Renal cortex interstitium (tissue), 11 donors: ENCODE data around the gene OR8B8. TPM values are rescaled to one million over a fixed set of nuclear protein-coding genes. Genes with fewer than 3 reads are reported as not detected.
"Not testable (repeated sequence)": the region's sequence is repeated elsewhere in the genome, so short reads cannot be mapped to it uniquely, and the experiment has no call there.

Experiments
- DNase-seq, 11 donors: peaks; one replicate each; pipeline ENCODE4 v3.0.0-alpha.2; 2013; ENCODE audit warnings: low read depth in 9 of 11, low spot score in 4 of 11; ENCODE audit errors: extremely low read depth in 1 of 11
- polyA plus RNA-seq, 3 donors: library from polyadenylated mRNA; unstranded; fragments of 120-200 nt; gene quantifications; one replicate each; pipeline ENCODE4 v1.2.1, GENCODE V29; 2013; ENCODE audit not compliant: insufficient read length in 3 of 3

Gene OR8B8
- polyA plus RNA-seq, 3 donors: 0.03 TPM; not detected in 2

GRCh38 chr11:124454552-124454951 lies 9.1 kb upstream of the OR8B8 start:
- DNase-seq: no peak

DNA sequence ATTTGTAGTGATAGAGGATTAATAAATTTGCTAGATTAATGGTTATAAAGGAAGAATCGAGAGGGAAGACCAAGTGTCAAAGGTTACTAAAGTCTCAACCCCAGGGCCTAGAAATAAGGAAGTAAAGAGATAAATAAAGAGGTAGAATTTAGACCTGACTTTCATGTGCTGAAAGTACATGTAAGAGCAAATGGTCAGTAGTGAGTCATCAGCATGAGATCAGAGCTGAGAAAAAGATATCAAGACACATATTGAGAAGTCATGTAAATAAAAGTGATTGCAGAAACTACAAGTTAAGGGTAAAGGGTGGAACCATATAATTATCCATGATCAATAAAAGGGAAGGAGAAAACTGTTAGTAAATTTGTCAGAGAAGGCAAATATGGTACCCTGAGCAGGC lies 1.4 kb upstream of the OR8B8 start:
- no peak for DNase-seq

DNA sequence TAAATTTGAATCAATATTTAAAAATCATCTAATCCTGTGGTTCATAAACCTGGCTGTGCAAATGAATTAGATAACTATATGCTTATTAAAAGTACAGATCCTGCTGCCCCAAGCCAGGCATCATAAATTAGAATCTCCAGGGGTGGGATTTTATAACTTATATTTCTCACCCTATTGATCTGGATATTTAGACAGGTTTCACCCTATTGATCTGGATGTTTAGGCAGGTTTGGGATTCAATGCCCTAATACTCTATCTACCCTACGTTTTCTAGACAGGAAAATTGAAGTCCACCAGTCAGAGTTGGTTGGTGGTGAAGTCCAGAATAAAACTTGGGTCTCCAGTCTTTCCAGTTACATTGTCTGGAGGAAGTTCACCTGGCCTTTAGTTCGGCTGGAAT lies 2.6 kb downstream of the OR8B8 start:
- DNase-seq: no peak

- no peak for DNase-seq
Observed at GRCh38 chr11:124442442-124442841, 3.1 kb downstream of the OR8B8 start.

GRCh38 chr11:124441519-124441918 lies 4.0 kb downstream of the OR8B8 start:
- no peak for DNase-seq

- no peak for DNase-seq
Observed at GRCh38 chr11:124441081-124441480, 4.4 kb downstream of the OR8B8 start.

GRCh38 chr11:124440608-124441007 lies 4.9 kb downstream of the OR8B8 start:
- DNase-seq: no peak

DNA sequence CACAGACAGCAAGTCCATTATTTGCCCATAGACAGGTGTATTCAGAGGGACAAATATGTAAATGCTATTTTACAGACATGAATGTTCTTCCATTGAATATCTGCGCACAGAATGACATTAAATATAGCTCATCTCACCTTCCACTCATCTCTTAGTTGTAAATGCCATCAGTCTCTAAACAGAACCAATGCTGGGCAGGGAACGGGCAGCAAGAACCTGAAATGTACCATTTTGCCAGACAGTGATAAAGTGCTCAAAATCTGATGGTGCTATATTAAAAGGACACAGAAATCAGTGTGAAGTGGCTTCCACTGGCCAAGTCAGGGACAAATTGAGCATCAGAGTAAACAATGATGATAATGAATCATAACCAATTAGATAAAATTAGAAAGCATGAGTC lies 10.8 kb downstream of the OR8B8 start:
- no peak for DNase-seq

GRCh38 chr11:124429599-124429998 lies 15.9 kb downstream of the OR8B8 start:
- DNase-seq: no peak

GRCh38 chr11:124424384-124424921 lies 21.0 kb downstream of the OR8B8 start, which contains the start of gene OR8B4:
TSS of gene OR8B4 (minus strand) at chr11:124424871. CDS start at chr11:124424871, 0 bp downstream.
- no peak for DNase-seq

- DNase-seq: no peak
Observed at GRCh38 chr11:124421043-124421442, 24.5 kb downstream of the OR8B8 start.

- DNase-seq: peak in 8 of 11 donors; percentile 4 to 24 (median 8)
Observed at GRCh38 chr11:124415356-124415923, 30.1 kb downstream of the OR8B8 start.

DNA sequence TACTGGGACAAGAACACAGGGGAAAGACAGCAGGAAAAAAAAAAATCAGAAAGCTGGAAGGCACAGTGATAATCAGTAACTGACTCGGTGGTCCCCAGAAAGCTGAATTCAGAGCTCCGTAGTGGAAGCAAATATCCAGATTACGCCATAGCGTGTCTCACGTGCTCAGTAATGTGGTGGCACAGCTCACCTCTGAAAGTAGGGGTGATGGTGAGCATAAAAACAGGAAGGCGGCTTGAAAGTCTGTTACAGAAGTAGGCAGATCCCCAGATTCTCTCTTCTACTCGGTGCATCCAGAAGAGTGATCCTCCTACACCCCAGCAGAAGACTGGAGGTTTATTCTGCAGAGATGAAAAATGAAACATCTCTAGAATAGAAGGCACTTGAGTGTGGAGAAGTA lies 35.6 kb downstream of the OR8B8 start:
- DNase-seq: no peak

- DNase-seq: no peak
Observed at GRCh38 chr11:124405581-124405980, 39.9 kb downstream of the OR8B8 start.

DNA sequence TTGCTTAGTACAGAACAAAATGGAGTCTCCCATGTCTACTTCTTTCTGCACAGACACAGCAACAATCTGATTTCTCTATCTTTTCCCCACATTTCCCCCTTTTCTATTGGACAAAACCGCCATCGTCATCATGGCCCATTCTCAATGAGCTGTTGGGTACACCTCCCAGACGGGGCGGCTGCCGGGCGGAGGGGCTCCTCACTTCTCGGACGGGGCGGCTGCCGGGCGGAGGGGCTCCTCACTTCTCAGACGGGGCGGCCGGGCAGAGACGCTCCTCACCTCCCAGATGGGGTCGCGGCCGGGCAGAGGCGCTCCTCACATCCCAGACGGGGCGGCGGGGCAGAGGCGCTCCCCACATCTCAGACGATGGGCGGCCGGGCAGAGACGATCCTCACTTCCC lies 42.3 kb downstream of the OR8B8 start:
- not testable (repeated sequence) for DNase-seq

DNA sequence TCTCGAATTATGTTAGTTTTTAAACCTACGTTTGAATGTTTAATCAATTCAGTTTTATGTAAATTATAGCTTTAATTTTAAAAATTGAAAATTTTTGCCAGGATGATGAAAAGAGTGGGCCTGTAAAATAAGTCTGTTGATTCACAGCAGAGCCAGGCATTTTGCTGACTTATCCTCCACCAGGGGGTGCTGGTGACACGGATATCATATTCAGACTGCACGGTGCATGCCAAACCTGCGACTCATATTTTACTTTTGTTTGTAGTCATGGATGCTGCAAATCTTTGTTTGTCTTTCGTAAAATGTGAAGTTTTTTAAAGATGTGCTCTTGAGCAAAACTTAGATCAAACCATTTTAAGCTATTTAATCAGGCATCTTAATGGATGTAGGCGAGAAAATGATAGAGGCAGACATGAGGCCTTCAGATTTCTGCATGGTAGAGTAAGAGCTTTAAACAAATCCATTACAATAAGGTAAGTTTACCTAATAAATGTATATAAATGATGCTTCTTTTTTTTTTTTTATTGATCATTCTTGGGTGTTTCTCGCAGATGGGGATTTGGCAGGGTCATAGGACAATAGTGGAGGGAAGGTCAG lies 43.1 kb downstream of the OR8B8 start:
- peak in 9 of 11 donors; percentile 7 to 34 (median 22) for DNase-seq

- no peak for DNase-seq
Observed at GRCh38 chr11:124398924-124399323, 46.6 kb downstream of the OR8B8 start, which contains the start of gene OR8B3. TSS of gene OR8B3 (minus strand) at chr11:124399024. CDS start at chr11:124397351, 1,673 bp downstream.

DNA sequence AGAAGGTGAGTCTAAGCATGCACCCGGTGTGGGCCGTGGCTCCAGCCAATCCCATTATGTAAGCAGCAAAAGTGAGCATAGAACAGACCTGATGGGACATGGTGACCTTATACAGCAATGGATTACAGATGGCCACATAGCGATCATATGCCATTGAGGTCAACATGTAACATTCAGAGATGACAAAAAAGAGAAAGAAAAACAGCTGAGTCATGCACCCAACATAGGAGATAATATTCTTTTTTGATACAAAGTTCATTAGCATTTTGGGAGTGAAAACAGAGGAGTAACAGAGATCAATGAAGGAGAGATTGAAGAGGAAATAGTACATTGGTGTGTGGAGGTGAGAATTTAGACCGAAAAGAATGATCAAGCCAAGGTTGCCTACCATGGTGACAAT lies 48.6 kb downstream of the OR8B8 start:
- not testable (repeated sequence) for DNase-seq

DNA sequence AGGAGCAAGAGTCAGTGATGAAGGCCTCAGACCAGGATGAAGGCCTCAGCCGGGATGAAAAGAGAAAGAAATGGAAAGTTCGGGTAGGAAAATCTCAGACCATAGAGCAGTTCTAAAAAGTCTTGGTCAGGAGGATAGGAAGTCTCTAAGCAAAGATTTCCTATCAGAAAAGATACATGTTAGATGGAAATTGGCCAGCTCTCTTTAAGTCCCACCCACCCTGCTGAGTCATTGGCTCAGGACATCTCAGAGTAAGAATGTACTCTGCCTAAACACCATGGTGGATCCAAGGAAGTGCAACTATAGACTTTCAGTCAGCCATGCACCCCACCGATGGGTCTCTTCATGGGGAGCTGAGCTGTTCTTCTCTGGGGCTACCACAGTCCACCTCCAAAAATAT lies 51.1 kb downstream of the OR8B8 start:
- DNase-seq: no peak
